ENCODE measurements around the gene RFX7. TPM values are rescaled to one million over a fixed set of nuclear protein-coding genes. Genes with fewer than 3 reads are reported as not detected.

Gene RFX7
- total RNA-seq, 1 experiment from 2014 or later = 43.4 TPM

DNA sequence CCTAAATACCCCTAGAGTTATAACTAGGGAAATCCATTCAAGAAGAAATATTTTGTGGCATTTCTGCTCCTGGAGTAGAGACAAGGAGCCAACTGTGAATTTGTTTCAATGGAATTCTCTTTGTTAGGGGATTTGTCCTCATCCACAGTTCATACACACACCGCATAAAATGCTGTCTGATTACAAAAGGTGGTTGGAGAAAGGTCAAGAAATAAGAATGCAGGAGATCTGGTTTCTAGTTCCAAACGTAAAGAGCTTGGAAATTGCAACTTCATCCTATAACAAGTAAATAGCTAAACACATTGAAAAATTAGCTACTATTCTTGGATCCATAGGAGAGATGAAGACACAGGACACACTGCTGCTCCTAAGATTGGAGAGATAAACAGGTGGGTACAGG is 184.0 kb downstream of the RFX7 start:
- no peak overlapping the region for H4K91ac ChIP-seq (ENCODE audit: insufficient read length, low read depth, low read length)
- no peak overlapping the region for H3K27ac Mint-ChIP-seq

More for the DNA sequence above, 184.0 kb downstream of the RFX7 start:
- Mint-ChIP-seq H3K4me3 (no peak overlapping the region), H3K4me1 (no peaks in the 10 kb centered on the region), H3K9me3 (no peaks in the 10 kb centered on the region), H3K36me3 (ENCODE audit: insufficient read depth in 1 of 3, low read depth in 3 of 3) (no peaks in the 10 kb centered on the region), H3K27me3 (ENCODE audit: low read depth) (no peaks in the 10 kb centered on the region)
- no peak overlapping the region for H2BK20ac ChIP-seq (ENCODE audit: low read depth, low read length, poor library complexity, severe bottlenecking)
- H3K79me2 ChIP-seq (ENCODE audit: insufficient read depth, low read length) = no peaks in the 10 kb centered on the region
- H3K9ac ChIP-seq (ENCODE audit: extremely low read depth, insufficient read length, low read length) = no peak overlapping the region
- TF ChIP-seq, protein P1, sequence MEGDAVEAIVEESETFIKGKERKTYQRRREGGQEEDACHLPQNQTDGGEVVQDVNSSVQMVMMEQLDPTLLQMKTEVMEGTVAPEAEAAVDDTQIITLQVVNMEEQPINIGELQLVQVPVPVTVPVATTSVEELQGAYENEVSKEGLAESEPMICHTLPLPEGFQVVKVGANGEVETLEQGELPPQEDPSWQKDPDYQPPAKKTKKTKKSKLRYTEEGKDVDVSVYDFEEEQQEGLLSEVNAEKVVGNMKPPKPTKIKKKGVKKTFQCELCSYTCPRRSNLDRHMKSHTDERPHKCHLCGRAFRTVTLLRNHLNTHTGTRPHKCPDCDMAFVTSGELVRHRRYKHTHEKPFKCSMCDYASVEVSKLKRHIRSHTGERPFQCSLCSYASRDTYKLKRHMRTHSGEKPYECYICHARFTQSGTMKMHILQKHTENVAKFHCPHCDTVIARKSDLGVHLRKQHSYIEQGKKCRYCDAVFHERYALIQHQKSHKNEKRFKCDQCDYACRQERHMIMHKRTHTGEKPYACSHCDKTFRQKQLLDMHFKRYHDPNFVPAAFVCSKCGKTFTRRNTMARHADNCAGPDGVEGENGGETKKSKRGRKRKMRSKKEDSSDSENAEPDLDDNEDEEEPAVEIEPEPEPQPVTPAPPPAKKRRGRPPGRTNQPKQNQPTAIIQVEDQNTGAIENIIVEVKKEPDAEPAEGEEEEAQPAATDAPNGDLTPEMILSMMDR (conservative IDR thresholded peaks at IDR 0.05) = no peak
- H2AK5ac ChIP-seq (ENCODE audit: insufficient read length, low read length) = no peak overlapping the region
- H3K23ac ChIP-seq (ENCODE audit: insufficient read length, low read depth, low read length) = no peak overlapping the region
- no peaks in the 10 kb centered on the region for H3K23me2 ChIP-seq (ENCODE audit: insufficient read length, low read depth, low read length, poor library complexity, severe bottlenecking)
- H3K4me1 ChIP-seq (ENCODE audit: insufficient read depth, low read length) = no peaks in the 10 kb centered on the region
- no peak overlapping the region for H2BK12ac ChIP-seq (ENCODE audit: insufficient read length, low read depth, low read length)
- DNase-seq = no peak
- no peak overlapping the region for H3K4me2 ChIP-seq (ENCODE audit: insufficient read depth, insufficient read length, low read length)
- H2BK15ac ChIP-seq (ENCODE audit: low read depth, low read length) = no peak overlapping the region
- no peak overlapping the region for H3K18ac ChIP-seq (ENCODE audit: insufficient read length, low read depth, low read length)
- no peaks in the 10 kb centered on the region for H3K9me3 ChIP-seq (ENCODE audit: control insufficient read depth, low read depth, low read length)
- no peak overlapping the region for H4K8ac ChIP-seq (replicated peaks; ENCODE audit: insufficient read length, low read depth, low read length)
- no peak overlapping the region for H2BK120ac ChIP-seq (ENCODE audit: low read depth, low read length, poor library complexity, severe bottlenecking)
- no peaks in the 10 kb centered on the region for H4K20me1 ChIP-seq (ENCODE audit: control insufficient read depth, insufficient read depth, insufficient read length)
- H2BK5ac ChIP-seq (ENCODE audit: insufficient read length, low read length) = no peak overlapping the region
- no peaks in the 10 kb centered on the region for H3K79me1 ChIP-seq (ENCODE audit: insufficient read depth, low read depth, low read length, poor library complexity, severe bottlenecking)
- no peaks in the 10 kb centered on the region for H3K27me3 ChIP-seq (ENCODE audit: insufficient read depth, low read length)
- no peak overlapping the region for H4K5ac ChIP-seq (ENCODE audit: insufficient read length, low read depth, low read length)
- no peak overlapping the region for H2AFZ ChIP-seq (ENCODE audit: low read length)
- WGBS (ENCODE audit: extremely low coverage, insufficient read length, low lambda C conversion rate) = no CpG with 5 or more reads among the region's 2 CpGs
- H3K27ac ChIP-seq (ENCODE audit: insufficient read length, low read depth, low read length) = no peak overlapping the region
- no peak overlapping the region for H3K56ac ChIP-seq (ENCODE audit: insufficient read length, low read depth, low read length)
- H3K14ac ChIP-seq (ENCODE audit: insufficient read depth, low read length) = no peak overlapping the region
- no peak overlapping the region for H3K4ac ChIP-seq (ENCODE audit: low read depth, low read length)
- H3T11ph ChIP-seq (ENCODE audit: low read length) = no peak overlapping the region

Data from H9 (cell line).